SK-N-MC (cell line): ENCODE results near the gene CLSTN2.

Experiments used
- DNase-seq: peaks from one replicate; pipeline ENCODE4 v3.0.0-alpha.2; 2011; ENCODE audit warnings: low read depth, low spot score
- H3K27ac ChIP-seq: fragments of 200-600 bp; sonication (generic); 2 replicates; pipeline ENCODE4 v1.5.1; 2016; ENCODE audit warnings: mixed run types
- H3K36me3 ChIP-seq: fragments of 200-600 bp; sonication (generic); 2 replicates; pipeline ENCODE4 v1.6.1; 2017; ENCODE audit warnings: antibody characterized with exemption, low read length, mixed read lengths; ENCODE audit not compliant: insufficient read depth
- H3K4me3 ChIP-seq: fragments of 200-600 bp; sonication (generic); 2 replicates; pipeline ENCODE4 v1.5.1; 2016
- H3K9ac ChIP-seq: fragments of 200-600 bp; sonication (generic); 2 replicates; pipeline ENCODE4 v1.8.0; 2017; ENCODE audit warnings: mixed run types, mixed read lengths; ENCODE audit not compliant: insufficient read length
- H3K9me3 ChIP-seq: fragments of 200-600 bp; sonication (generic); 2 replicates; pipeline ENCODE4 v1.6.1; 2017; ENCODE audit warnings: low read depth, mild to moderate bottlenecking, antibody characterized with exemption, low read length, moderate library complexity, mixed read lengths
- EZH2 ChIP-seq: fragments of 200-600 bp; sonication (generic); IDR thresholded peaks from one replicate; pipeline ENCODE4 v1.6.1; 2017; ENCODE audit warnings: antibody characterized with exemption
- FOXP2 ChIP-seq: optimal IDR thresholded peaks from 2 replicates; pipeline ENCODE3; 2011; ENCODE audit warnings: mild to moderate bottlenecking, moderate library complexity; ENCODE audit not compliant: insufficient read depth; ENCODE audit errors: extremely low read length, control extremely low read depth
- POLR2AphosphoS5 ChIP-seq: IDR thresholded peaks from 2 replicates; pipeline ENCODE4 v1.6.1; 2012; ENCODE audit warnings: mild to moderate bottlenecking, low read depth, low read length, borderline replicate concordance

The CLSTN2 gene

DNA sequence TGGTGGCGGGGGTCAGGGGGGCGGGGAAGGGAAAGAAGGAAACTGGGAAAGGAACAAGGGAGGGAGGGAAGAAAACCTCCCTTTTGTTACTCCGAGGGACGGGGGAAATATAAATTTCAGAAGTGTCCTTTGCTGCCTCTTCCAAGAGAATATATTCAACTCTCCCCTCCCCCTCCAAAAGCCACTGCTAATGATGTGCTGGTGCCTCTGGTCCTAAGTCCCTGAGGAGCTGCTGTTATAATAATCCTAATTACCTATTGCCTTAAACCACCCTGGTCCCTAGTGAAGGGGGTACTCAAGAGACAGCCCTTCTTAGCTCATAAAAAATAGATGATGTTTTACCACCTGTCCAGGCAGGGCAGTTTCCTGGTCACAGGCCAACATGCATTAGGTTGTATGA is 624.6 kb downstream of the CLSTN2 start:
- TF ChIP-seq EZH2: no peak
- TF ChIP-seq FOXP2: no peak
- TF ChIP-seq POLR2AphosphoS5: no peak
- no peak overlapping the region for H3K9ac ChIP-seq
- H3K36me3 ChIP-seq: peaks cover 15% of the 10 kb centered on the region
- no peak overlapping the region for H3K27ac ChIP-seq
- DNase-seq: no peak
- no peaks in the 10 kb centered on the region for H3K9me3 ChIP-seq
- H3K4me3 ChIP-seq: no peak overlapping the region

- Histone ChIP-seq H3K27ac (no peak overlapping the region), H3K9ac (no peak overlapping the region), H3K4me3 (no peak overlapping the region), H3K9me3 (no peaks in the 10 kb centered on the region), H3K36me3 (peaks cover 26% of the 10 kb centered on the region)
- DNase-seq: no peak
- no peak for TF ChIP-seq FOXP2
- TF ChIP-seq POLR2AphosphoS5: no peak
- no peak for TF ChIP-seq EZH2
Measured at GRCh38 chr3:140563206-140563760, 628.3 kb downstream of the CLSTN2 start.

- no peak for TF ChIP-seq EZH2
- no peak for TF ChIP-seq POLR2AphosphoS5
- no peak for TF ChIP-seq FOXP2
- Histone ChIP-seq H3K9ac (no peak overlapping the region), H3K4me3 (no peak overlapping the region), H3K36me3 (peaks cover 15% of the 10 kb centered on the region; the same call in 1 of the 2 replicates), H3K27ac (no peak overlapping the region), H3K9me3 (no peaks in the 10 kb centered on the region)
- DNase-seq: no peak
Measured at GRCh38 chr3:140568131-140568530, 633.1 kb downstream of the CLSTN2 start.

DNA sequence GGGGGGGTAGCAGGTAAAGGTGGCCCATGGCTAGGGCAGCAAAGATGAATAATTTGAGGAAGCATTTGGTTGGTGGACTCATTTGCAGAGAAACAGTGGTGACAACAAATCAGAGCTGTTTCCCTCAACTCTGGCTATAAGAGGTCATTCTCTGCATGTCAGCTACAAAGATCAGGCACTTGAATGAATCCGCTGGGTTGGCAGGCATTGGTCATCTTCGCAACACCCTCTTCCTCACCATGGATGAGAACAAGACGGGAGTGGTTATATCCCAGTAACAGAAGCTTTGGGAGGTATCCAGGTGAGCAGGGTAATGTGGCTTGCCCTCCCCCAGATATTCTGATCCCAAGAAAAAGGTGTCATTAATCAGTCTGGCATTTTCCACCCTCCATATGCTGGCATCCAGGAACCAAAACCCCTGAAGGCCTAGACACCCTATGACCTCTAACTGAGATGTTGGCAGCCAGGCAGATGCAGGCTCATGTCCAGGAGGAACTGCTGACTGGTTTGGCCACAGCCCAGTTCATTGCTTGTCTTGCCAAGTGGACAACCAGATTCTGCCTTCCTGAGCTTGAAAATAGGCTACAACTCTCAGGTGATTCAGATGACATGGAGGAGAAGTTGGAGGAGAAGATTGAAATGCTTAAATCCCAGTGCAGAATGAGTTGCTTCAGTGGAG is 634.0 kb downstream of the CLSTN2 start:
- no peak for TF ChIP-seq EZH2
- TF ChIP-seq POLR2AphosphoS5: no peak
- no peak for TF ChIP-seq FOXP2
- no peak overlapping the region for H3K4me3 ChIP-seq
- H3K36me3 ChIP-seq: peaks cover 11% of the 10 kb centered on the region; the same call in 1 of the 2 replicates
- no peaks in the 10 kb centered on the region for H3K9me3 ChIP-seq
- no peak overlapping the region for H3K9ac ChIP-seq
- H3K27ac ChIP-seq: no peak overlapping the region
- no peak for DNase-seq

DNA sequence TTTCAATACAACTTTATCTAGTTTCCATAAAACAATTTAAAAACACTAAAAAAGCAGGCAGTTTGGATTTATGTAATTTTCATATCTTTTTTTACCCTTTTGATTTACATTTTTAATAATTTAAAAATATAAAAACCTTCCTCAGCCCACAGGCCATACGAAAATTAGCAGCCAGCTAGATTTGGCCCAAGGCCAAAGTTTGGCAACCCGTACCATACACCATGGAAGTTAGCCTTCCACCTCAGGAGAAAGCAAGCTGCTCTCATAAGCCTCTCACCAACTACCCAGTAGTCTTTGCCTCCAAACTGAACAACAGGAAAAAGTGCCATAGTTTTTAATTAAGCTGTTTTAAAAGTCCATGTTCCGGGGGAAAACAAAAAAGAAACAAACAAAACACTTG is 635.6 kb downstream of the CLSTN2 start:
- Histone ChIP-seq H3K9ac (no peak overlapping the region), H3K9me3 (no peaks in the 10 kb centered on the region), H3K4me3 (no peak overlapping the region), H3K27ac (no peak overlapping the region), H3K36me3 (peaks cover 11% of the 10 kb centered on the region; the same call in 1 of the 2 replicates)
- TF ChIP-seq FOXP2: no peak
- TF ChIP-seq POLR2AphosphoS5: no peak
- no peak for TF ChIP-seq EZH2
- no peak for DNase-seq

GRCh38 chr3:140571836-140572235 is 636.9 kb downstream of the CLSTN2 start:
- Histone ChIP-seq H3K27ac (no peak overlapping the region), H3K9me3 (no peaks in the 10 kb centered on the region), H3K9ac (no peak overlapping the region), H3K4me3 (no peak overlapping the region), H3K36me3 (peaks cover 11% of the 10 kb centered on the region; the same call in 1 of the 2 replicates)
- no peak for DNase-seq
- no peak for TF ChIP-seq EZH2
- no peak for TF ChIP-seq POLR2AphosphoS5
- no peak for TF ChIP-seq FOXP2

DNA sequence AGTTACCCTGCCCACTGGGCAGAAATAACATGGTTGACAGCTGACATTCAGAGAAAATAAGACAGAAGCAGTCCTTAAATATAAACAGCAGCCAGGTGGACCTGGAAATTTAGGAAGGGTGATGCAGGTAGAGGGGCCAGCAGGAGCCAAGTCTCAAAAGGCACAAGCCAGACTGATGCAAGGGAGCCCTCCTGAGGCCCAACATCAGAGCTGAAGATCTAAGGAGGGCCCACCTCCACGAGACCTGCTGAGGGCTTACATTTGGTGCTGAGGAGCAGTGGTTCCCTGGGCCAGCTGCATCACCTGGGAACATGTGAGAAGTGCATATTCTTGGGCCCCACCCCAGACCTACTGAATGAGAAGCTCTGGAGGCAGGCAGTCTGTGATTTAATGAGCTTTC is 637.3 kb downstream of the CLSTN2 start:
- TF ChIP-seq POLR2AphosphoS5 (no peak), EZH2 (no peak), FOXP2 (no peak)
- H3K9ac ChIP-seq: no peak overlapping the region
- no peak overlapping the region for H3K27ac ChIP-seq
- H3K9me3 ChIP-seq: no peaks in the 10 kb centered on the region
- DNase-seq: no peak
- peaks cover 9% of the 10 kb centered on the region; the same call in 1 of the 2 replicates for H3K36me3 ChIP-seq
- no peak overlapping the region for H3K4me3 ChIP-seq

DNA sequence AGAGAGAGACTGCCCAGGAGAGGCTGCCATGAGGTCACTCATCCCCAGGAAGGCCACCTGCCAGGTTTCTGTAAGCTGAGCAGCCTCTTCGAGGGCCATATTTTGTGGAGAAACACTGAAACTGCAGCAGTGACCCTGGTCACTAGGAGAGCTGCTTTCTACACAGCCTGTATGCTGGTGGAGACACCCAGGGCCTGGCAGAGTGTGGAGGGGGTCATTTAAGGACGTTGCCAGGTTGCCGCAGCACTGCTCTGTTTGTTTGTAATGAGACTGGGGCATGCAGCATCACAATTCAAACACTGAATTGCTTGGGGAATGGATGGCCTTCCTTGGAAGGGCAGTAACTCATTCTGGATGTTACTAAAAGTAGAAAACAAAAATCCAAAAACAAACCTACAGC is 638.0 kb downstream of the CLSTN2 start:
- Histone ChIP-seq H3K36me3 (peaks cover 3% of the 10 kb centered on the region; the same call in 1 of the 2 replicates), H3K27ac (no peak overlapping the region), H3K4me3 (no peak overlapping the region), H3K9me3 (no peaks in the 10 kb centered on the region), H3K9ac (no peak overlapping the region)
- DNase-seq: no peak
- no peak for TF ChIP-seq POLR2AphosphoS5
- no peak for TF ChIP-seq EZH2
- TF ChIP-seq FOXP2: no peak

GRCh38 chr3:140574375-140574774 is 639.4 kb downstream of the CLSTN2 start:
- no peak for TF ChIP-seq EZH2
- TF ChIP-seq POLR2AphosphoS5: no peak
- no peak for TF ChIP-seq FOXP2
- Histone ChIP-seq H3K9me3 (no peaks in the 10 kb centered on the region), H3K27ac (no peak overlapping the region), H3K36me3 (no peaks in the 10 kb centered on the region), H3K9ac (no peak overlapping the region), H3K4me3 (no peak overlapping the region)
- no peak for DNase-seq
